Tibial nerve (tissue), 4 donors: ENCODE measurements around the gene PITPNM1. TPM values are rescaled to one million over a fixed set of nuclear protein-coding genes. Genes with fewer than 3 reads are reported as not detected.

Source experiments
- DNase-seq, 2 donors: peaks; one replicate each; pipeline ENCODE4 v3.0.0-alpha.2; 2019; ENCODE audit warnings: low spot score in 2 of 2
- H3K27ac ChIP-seq, 4 donors: fragments of 200-600 bp; sonication (generic) in 3 of 4; one replicate each; pipeline ENCODE4 v1.5.1; 2017 to 2019; ENCODE audit warnings: mild to moderate bottlenecking in 1 of 4
- H3K27me3 ChIP-seq, 2 donors: fragments of 200-600 bp; sonication (generic) in 1 of 2; one replicate each; pipeline versions ENCODE4 v1.5.1 to v1.6.0; 2017 to 2019
- H3K36me3 ChIP-seq, 3 donors: fragments of 200-600 bp; sonication (generic); one replicate each; pipeline ENCODE4 v1.5.1; 2018 to 2019
- H3K4me1 ChIP-seq, 4 donors: fragments of 200-600 bp; sonication (generic) in 3 of 4; one replicate each; pipeline ENCODE4 v1.5.1; 2017 to 2019
- H3K4me3 ChIP-seq, 4 donors: fragments of 200-600 bp; sonication (generic) in 3 of 4; one replicate each; pipeline ENCODE4 v1.5.1; 2017 to 2019; ENCODE audit warnings: mild to moderate bottlenecking in 1 of 4, moderate library complexity in 1 of 4
- H3K9me3 ChIP-seq, 4 donors: fragments of 200-600 bp; sonication (generic) in 3 of 4; one replicate each; pipeline ENCODE4 v1.5.1; 2017 to 2019
- CTCF ChIP-seq, 5 experiments: fragments of 200-600 bp in 3 of 5; fragments of 450-650 bp in 2 of 5; sonication (generic) in 3 of 5; IDR thresholded peaks; one replicate each; pipeline ENCODE4 v1.5.1; 2016 to 2019; ENCODE audit warnings: antibody characterized with exemption in 5 of 5, mild to moderate bottlenecking in 3 of 5, moderate library complexity in 2 of 5
- EP300 ChIP-seq, 2 donors: sonication (generic); formaldehyde crosslinking; IDR thresholded peaks; one replicate each; pipeline ENCODE4 v1.6.1; 2017; ENCODE audit warnings: antibody characterized with exemption in 2 of 2, mild to moderate bottlenecking in 1 of 2
- POLR2A ChIP-seq, 2 donors: fragments of 450-650 bp; IDR thresholded peaks; one replicate each; pipeline ENCODE4 v1.6.1; 2017; ENCODE audit warnings: antibody characterized with exemption in 2 of 2, mild to moderate bottlenecking in 2 of 2, moderate library complexity in 2 of 2
- WGBS, 2 donors: methylation state at CpG; one replicate each; pipeline ENCODE4 v1.1.5; 2018; 5-methylcytosine and 5-hydroxymethylcytosine counted together
- total RNA-seq, 4 donors: library from RNA; depleted of rRNA; stranded (reverse); fragments of >200 nt; gene quantifications; one replicate each; pipeline ENCODE4 v1.1.0, GENCODE V29; 2016

PITPNM1 gene
- total RNA-seq, 4 donors from 2014 or later, result 22.8 to 69.6 (median 38.6) TPM

GRCh38 chr11:67539550-67539949, 34.4 kb upstream of the PITPNM1 start:
- Histone ChIP-seq H3K27me3 (no peaks in the 10 kb centered on the region), H3K9me3 (peaks cover 0 to 3% (median 0%) of the 10 kb centered on the region in 4 donors), H3K4me1 (peaks cover 0 to under 1% (median 0%) of the 10 kb centered on the region in 4 donors), H3K27ac (no peak overlapping the region), H3K36me3 (no peaks in the 10 kb centered on the region), H3K4me3 (no peak overlapping the region)
- 80 to 83% methylated on average over 4 of the region's 4 CpGs for WGBS, 2 donors
- TF ChIP-seq EP300 (IDR thresholded peaks at IDR 0.05) (no peak), POLR2A (IDR thresholded peaks at IDR 0.05) (no peak), CTCF (IDR thresholded peaks at IDR 0.05) (no peak)
- DNase-seq, result no peak

GRCh38 chr11:67538823-67539505, 33.8 kb upstream of the PITPNM1 start:
- no peak for DNase-seq
- Histone ChIP-seq H3K27me3 (no peaks in the 10 kb centered on the region), H3K9me3 (peaks cover 0 to 7% (median 0%) of the 10 kb centered on the region in 4 donors), H3K4me1 (no peaks in the 10 kb centered on the region), H3K4me3 (no peak overlapping the region), H3K27ac (no peak overlapping the region), H3K36me3 (no peaks in the 10 kb centered on the region)
- TF ChIP-seq EP300 (IDR thresholded peaks at IDR 0.05) (no peak), CTCF (IDR thresholded peaks at IDR 0.05) (no peak), POLR2A (IDR thresholded peaks at IDR 0.05) (no peak)
- WGBS, 2 donors, result 79 to 84% methylated on average over 9 to 10 of the region's 10 CpGs

- 48 to 57% methylated on average over 6 of the region's 6 CpGs for WGBS, 2 donors
- Histone ChIP-seq H3K9me3 (peaks cover 0 to 14% (median 0%) of the 10 kb centered on the region in 4 donors), H3K27me3 (no peaks in the 10 kb centered on the region), H3K27ac (no peak overlapping the region), H3K4me3 (no peak overlapping the region), H3K36me3 (no peaks in the 10 kb centered on the region), H3K4me1 (no peaks in the 10 kb centered on the region)
- DNase-seq, result no peak
- no peak for TF ChIP-seq POLR2A (IDR thresholded peaks at IDR 0.05)
- no peak for TF ChIP-seq EP300 (IDR thresholded peaks at IDR 0.05)
- TF ChIP-seq CTCF (IDR thresholded peaks at IDR 0.05), result no peak
Observed at GRCh38 chr11:67538306-67538705, 33.1 kb upstream of the PITPNM1 start.

- no peak for TF ChIP-seq POLR2A (IDR thresholded peaks at IDR 0.05)
- TF ChIP-seq CTCF (IDR thresholded peaks at IDR 0.05), result no peak
- TF ChIP-seq EP300 (IDR thresholded peaks at IDR 0.05), result no peak
- no peak overlapping the region for H3K4me3 ChIP-seq
- H3K9me3 ChIP-seq, result peaks cover 0 to 15% (median 0%) of the 10 kb centered on the region in 4 donors
- no peak for DNase-seq
- 71 to 82% methylated on average over 1 of the region's 1 CpG for WGBS, 2 donors
- no peaks in the 10 kb centered on the region for H3K4me1 ChIP-seq
- H3K27ac ChIP-seq, result no peak overlapping the region
- no peaks in the 10 kb centered on the region for H3K27me3 ChIP-seq
- no peaks in the 10 kb centered on the region for H3K36me3 ChIP-seq
Observed at GRCh38 chr11:67535561-67535960, 30.4 kb upstream of the PITPNM1 start.

GRCh38 chr11:67534070-67534679, 29.0 kb upstream of the PITPNM1 start:
- Histone ChIP-seq H3K4me1 (no peaks in the 10 kb centered on the region), H3K27me3 (peaks cover 0 to 4% of the 10 kb centered on the region in 2 donors), H3K27ac (no peak overlapping the region), H3K36me3 (no peaks in the 10 kb centered on the region), H3K9me3 (peaks cover 0 to 15% (median 0%) of the 10 kb centered on the region in 4 donors), H3K4me3 (no peak overlapping the region)
- no peak for DNase-seq
- WGBS, 2 donors, result 28 to 31% methylated on average over 4 of the region's 4 CpGs
- TF ChIP-seq CTCF (IDR thresholded peaks at IDR 0.05) (no peak), POLR2A (IDR thresholded peaks at IDR 0.05) (no peak), EP300 (IDR thresholded peaks at IDR 0.05) (no peak)
